Mucosa of descending colon (tissue), 3 donors: ENCODE measurements around the gene BCL2L14. TPM values are rescaled to one million over a fixed set of nuclear protein-coding genes. Genes with fewer than 3 reads are reported as not detected.

Experiments
- ATAC-seq: fragments of 200-7000 bp; cut with Tn5 transposase; one replicate; pipeline ENCODE4 v1.9.1; 2020; ENCODE audit warnings: mild to moderate bottlenecking, moderate library complexity
- DNase-seq, 3 donors: peaks; one replicate each; pipeline ENCODE4 v3.0.0-alpha.2; 2020
- H3K36me3 ChIP-seq: fragments of 200-600 bp; one replicate; pipeline ENCODE4 v1.8.0; 2021; ENCODE audit warnings: low read depth, mild to moderate bottlenecking
- H3K4me1 ChIP-seq: fragments of 200-600 bp; one replicate; pipeline ENCODE4 v1.8.0; 2021; ENCODE audit warnings: low read depth, mild to moderate bottlenecking
- H3K4me3 ChIP-seq: fragments of 200-600 bp; one replicate; pipeline ENCODE4 v1.8.0; 2021; ENCODE audit warnings: mild to moderate bottlenecking
- H3K9me3 ChIP-seq: fragments of 200-600 bp; one replicate; pipeline ENCODE4 v1.8.0; 2021; ENCODE audit warnings: mild to moderate bottlenecking
- intact Hi-C, 2 donors: fragments of 100-400 bp; cut with DNase I in 1 of 2; cut with micrococcal nuclease in 1 of 2; formaldehyde crosslinking; loops; one replicate each; pipeline versions ENCODE4 v1.11.0 to v1.11.1; 2022; cut with DNase I, micrococcal nuclease
- total RNA-seq, 3 donors: library from RNA; stranded (reverse); fragmentation: NEBNext Ultra II Directional in 2 of 3; extraction: Animal tissue kit (Norgen Biotek cat#: 25700) in 2 of 3; gene quantifications; one replicate each; pipeline versions ENCODE4 v1.2.1 to v1.2.4, GENCODE V29; 2021 to 2023
- TF ChIP-seq, protein P1 (sequence below): fragments of 200-600 bp; IDR thresholded peaks from one replicate; pipeline ENCODE4 v1.8.0; 2022; ENCODE audit warnings: antibody characterized with exemption, mild to moderate bottlenecking
- donor health status: DM: no; HTN: no; CAD: no; lungs with moderate emphysema.
- donor health status: DM: no; HTN: no; CAD: no.
- donor health status: DM: no; HTN: yes; CAD: no.

Gene BCL2L14
- total RNA-seq, 3 donors from 2014 or later, result 27.3 to 74.4 (median 52.7) TPM

DNA sequence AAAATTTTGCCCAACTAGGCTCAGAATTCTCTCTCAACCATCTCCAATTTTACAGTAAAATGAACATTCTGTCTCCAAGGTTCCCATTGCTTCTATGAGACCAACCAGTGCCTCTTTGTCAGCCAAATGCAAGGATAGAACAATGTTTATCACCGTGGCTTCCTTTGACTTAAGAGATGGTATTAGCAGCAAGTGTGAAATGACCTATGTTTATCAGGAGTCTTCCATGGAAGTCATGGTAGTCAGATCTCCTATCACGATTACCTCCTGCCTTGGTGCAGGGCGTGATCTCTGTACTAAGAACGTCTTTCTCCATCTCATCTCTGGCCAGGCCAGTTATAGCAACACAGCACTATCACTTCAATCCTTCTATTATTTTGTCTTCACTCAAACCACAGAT is 6.1 kb upstream of the BCL2L14 start:
- H3K9me3 ChIP-seq, result no peaks in the 10 kb centered on the region
- intact Hi-C loops, result no loop called here
- TF ChIP-seq, protein P1, sequence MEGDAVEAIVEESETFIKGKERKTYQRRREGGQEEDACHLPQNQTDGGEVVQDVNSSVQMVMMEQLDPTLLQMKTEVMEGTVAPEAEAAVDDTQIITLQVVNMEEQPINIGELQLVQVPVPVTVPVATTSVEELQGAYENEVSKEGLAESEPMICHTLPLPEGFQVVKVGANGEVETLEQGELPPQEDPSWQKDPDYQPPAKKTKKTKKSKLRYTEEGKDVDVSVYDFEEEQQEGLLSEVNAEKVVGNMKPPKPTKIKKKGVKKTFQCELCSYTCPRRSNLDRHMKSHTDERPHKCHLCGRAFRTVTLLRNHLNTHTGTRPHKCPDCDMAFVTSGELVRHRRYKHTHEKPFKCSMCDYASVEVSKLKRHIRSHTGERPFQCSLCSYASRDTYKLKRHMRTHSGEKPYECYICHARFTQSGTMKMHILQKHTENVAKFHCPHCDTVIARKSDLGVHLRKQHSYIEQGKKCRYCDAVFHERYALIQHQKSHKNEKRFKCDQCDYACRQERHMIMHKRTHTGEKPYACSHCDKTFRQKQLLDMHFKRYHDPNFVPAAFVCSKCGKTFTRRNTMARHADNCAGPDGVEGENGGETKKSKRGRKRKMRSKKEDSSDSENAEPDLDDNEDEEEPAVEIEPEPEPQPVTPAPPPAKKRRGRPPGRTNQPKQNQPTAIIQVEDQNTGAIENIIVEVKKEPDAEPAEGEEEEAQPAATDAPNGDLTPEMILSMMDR, result no peak
- peaks cover 4% of the 10 kb centered on the region for H3K4me1 ChIP-seq
- ATAC-seq (no peak), DNase-seq (no peak)
- no peaks in the 10 kb centered on the region for H3K36me3 ChIP-seq
- H3K4me3 ChIP-seq, result no peak overlapping the region

DNA sequence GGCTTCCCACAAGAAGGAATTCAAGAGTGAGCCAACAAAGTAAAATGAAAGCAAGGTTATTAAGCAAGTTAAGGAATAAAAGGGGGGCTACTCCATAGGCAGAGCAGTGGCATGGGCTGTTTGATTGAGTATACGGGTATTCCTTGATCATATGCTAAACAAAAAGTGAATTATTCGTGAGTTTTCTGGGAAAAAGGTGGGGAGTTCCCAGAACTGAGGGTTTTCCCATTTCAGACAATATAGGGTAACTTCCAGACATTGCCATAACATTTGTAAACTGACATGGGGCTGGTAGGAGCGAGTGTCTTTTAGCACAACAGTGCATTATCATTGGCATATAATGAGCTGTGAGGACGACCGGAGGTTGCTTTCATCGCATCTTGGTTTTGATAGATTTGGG is 2.0 kb upstream of the BCL2L14 start:
- intact Hi-C loops, result no loop called here
- TF ChIP-seq, protein P1, result no peak
- H3K36me3 ChIP-seq, result no peaks in the 10 kb centered on the region
- ATAC-seq, result no peak
- H3K9me3 ChIP-seq, result no peaks in the 10 kb centered on the region
- H3K4me1 ChIP-seq, result peaks cover 15% of the 10 kb centered on the region
- DNase-seq, result no peak
- no peak overlapping the region for H3K4me3 ChIP-seq

DNA sequence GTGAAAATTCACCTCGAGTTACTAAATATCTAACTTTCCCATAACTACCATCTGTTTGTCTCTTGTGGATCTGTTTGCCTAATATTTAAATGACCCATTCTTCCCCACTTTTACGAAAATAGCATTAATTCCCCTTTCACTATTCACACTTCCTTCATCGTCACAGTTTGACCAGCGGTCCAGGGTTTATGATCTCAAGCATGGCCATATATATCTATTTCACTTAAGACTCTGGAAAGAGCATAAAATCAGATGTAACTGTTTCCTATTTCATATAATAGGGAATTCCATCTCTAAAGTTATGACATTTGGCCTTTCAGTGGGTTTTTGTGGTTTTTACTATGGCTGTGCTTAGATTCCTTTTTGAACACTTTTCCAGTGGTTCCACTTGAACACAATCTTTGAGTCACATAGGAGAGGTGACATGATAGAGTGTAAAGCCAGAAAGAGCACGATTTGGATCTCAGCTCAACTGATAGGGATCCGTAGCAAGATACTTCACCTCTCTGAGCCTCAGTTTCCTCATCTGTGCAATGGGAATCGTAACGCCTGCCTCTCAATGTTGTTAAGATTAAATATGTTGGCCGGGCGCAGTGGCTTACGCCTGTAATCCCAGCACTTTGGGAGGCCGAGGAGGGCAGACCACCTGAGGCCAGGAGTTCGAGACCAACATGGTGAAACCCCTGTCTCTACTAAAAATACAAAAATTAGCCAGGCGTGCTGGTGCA is 754 bp upstream of the BCL2L14 start:
- TF ChIP-seq, protein P1, result no peak
- peak in 2 of 3 donors; percentile 28 to 46 for DNase-seq
- no peaks in the 10 kb centered on the region for H3K9me3 ChIP-seq

DNA sequence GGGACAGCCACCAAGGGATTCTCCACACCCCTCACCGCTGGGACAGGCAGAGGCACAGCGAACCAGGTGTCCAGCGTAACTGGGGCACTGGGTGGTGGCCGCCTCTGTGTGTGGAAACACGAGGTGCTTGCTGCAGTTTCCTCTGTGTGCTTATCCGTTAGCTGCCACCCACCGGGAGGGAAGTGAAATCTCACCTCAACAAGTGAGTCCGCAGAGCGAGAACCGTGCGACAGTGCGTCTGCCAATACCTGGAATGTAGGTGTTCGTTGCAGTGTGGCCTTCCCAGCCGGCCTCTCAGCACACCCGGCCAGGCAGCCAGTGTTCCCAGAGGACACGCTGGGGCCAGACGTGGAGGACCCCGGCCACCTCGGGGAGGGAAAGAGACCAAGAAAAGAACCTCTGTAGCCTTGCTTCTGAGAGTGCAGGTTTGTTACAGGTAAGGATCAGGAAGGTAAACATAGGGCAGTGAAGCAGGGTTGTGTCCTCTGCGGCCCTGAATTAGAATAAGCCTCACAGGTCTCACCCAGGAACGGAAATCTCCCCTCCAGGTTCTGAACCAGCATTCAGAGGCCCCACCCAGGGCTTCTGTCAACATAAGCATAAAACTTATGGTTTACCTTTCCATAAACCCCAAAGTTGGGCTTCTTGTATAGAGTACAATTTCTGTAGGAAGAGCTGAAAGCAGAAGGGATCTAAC is 1.5 kb downstream of the BCL2L14 start:
- Histone ChIP-seq H3K4me1 (peaks cover 22% of the 10 kb centered on the region), H3K4me3 (peak overlapping the region; percentile 30), H3K9me3 (no peaks in the 10 kb centered on the region), H3K36me3 (no peaks in the 10 kb centered on the region)
- DNase-seq, result peak; percentile 73 to 79 (median 77)
- ATAC-seq, result peak; percentile 71
- TF ChIP-seq, protein P1, result no peak
- intact Hi-C loops, result no loop called here

More for the DNA sequence above, 754 bp upstream of the BCL2L14 start:
- Histone ChIP-seq H3K4me3 (no peak overlapping the region), H3K4me1 (peaks cover 22% of the 10 kb centered on the region), H3K36me3 (no peaks in the 10 kb centered on the region)
- intact Hi-C loops, result no loop called here
- no peak for ATAC-seq

DNA sequence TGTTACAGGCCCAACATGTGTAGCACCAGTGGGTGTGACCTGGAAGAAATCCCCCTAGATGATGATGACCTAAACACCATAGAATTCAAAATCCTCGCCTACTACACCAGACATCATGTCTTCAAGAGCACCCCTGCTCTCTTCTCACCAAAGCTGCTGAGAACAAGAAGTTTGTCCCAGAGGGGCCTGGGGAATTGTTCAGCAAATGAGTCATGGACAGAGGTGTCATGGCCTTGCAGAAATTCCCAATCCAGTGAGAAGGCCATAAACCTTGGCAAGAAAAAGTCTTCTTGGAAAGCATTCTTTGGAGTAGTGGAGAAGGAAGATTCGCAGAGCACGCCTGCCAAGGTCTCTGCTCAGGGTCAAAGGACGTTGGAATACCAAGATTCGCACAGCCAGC is 8.6 kb downstream of the BCL2L14 start:
- TF ChIP-seq, protein P1, result no peak
- Histone ChIP-seq H3K36me3 (no peaks in the 10 kb centered on the region), H3K4me1 (peaks cover 16% of the 10 kb centered on the region), H3K9me3 (no peaks in the 10 kb centered on the region), H3K4me3 (no peak overlapping the region)
- DNase-seq (no peak), ATAC-seq (no peak)
- intact Hi-C loops, result no loop called here
